Activated T-cell treated with anti-CD3 and anti-CD28 coated beads for 1 hour (primary cell): ENCODE measurements around the gene HSPG2.
"Not testable (repeated sequence)": the region's sequence is repeated elsewhere in the genome, so short reads cannot be mapped to it uniquely, and the experiment has no call there.

ENCODE experiments used
- DNase-seq: peaks from one replicate; pipeline ENCODE4 v3.0.0-alpha.2; 2020; ENCODE audit warnings: low read depth

HSPG2 gene

DNA sequence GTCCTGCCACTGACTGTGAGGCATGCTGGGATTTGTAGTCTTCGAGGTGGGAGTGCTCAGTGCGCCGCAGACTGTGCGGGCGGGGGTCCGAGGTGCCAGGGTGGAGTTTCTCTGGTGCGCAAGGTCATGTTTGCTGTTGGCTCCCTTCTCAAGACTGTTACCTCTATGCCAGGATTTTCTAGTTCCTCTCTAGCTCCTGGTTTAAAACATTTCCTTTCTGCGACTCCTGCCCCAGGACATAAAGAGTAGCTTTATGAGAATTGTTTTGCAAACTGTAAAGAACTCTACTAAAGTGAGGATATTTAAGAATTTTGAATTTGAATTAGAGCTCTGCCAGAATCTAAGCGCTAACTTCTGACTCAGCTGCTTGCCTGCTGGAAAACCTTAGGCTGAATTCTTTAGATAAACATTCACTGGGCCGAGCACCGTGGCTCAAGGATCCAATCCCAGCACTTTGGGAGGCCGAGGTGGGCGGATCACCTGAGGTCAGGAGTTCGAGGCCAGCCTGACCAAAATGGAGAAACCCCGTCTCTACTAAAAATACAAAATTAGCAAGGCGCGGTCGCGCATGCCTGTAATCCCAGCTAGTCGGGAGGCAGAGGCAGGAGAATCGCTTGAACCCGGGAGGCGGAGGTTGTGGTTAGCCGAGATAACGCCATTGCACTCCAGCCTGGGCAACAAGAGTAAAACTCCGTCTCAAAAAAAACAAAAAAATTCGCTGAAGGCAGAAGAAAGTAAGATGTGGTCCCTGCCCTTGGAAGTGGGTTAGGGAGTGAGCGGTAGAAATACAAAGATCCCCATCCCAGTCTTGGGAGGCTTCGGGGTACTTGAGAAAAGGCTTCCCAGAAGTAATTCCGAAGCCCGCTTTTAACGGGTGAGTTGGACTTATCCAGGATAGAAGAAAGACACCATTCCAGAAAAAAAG, 153.2 kb downstream of the HSPG2 start:
- no peak for DNase-seq

DNA sequence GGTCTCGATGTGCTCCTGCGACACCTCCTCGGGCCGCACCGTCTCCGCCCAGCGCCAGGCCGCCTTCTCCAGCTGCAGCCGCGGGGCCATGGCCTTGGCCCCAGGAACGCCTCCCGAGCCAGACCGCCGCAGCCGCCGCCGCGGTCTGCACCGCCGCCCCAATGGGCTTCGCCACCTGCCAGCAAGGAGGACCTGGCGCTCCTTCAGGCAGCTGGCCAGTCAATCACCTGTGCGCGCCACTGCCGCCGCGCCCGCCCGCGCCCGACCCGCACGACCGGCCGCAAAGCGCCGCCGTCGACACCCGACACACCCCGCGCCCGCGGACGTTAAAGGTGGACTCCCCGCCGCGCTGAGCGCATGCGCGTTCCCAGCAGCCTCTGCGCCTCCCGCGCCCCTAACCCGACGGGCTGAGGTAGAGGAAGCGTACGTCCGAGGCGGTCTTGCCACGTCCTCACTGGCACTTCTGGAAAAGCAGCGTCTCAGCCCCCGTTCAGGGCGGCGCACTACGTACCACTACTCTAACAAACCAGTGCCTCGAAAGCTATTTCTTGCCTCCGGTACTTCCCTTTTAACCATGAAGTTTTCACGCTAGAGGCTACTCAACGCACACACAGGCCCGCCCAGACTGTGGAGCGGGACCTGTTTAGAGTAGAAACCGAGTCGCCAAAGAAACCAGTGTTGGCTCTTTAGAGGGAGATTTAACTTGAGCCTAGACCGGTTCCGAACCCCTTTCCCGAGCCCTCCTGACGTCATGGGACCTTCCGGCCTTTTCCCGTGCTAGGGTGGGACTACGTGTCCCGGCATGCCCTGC, 154.0 kb downstream of the HSPG2 start, which contains the start of gene USP48:
TSS of gene USP48 (minus strand) at position 282 of the 811 bp plus-strand sequence. CDS start at position 90, 192 bp downstream.
- DNase-seq, result peak; percentile 94

DNA sequence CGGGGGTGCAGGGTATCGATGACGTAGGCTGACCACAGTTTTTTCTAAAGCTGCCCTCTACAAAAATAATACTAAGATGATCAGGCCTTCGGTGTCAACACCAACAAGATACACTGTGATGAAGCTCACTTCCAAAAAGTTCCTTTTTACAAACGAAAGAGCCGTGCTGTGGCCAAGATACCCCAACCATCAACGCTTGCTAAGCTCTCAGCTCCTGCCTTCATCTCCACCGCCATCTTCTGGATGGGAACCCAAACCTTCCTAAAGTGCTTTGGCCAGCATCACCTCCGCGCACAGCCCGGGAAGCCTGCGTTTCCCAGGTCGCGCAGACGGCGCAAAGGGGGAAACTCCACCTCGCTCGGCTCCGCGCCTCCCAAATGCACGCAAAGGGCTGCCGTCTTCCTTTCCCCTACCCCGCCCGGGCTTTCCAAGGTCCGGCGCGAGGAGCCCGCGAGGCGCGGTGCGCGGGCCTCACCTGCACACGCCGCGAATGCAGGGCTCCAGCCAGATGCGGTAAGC, 154.7 kb downstream of the HSPG2 start:
- DNase-seq, result peak; percentile 9

DNA sequence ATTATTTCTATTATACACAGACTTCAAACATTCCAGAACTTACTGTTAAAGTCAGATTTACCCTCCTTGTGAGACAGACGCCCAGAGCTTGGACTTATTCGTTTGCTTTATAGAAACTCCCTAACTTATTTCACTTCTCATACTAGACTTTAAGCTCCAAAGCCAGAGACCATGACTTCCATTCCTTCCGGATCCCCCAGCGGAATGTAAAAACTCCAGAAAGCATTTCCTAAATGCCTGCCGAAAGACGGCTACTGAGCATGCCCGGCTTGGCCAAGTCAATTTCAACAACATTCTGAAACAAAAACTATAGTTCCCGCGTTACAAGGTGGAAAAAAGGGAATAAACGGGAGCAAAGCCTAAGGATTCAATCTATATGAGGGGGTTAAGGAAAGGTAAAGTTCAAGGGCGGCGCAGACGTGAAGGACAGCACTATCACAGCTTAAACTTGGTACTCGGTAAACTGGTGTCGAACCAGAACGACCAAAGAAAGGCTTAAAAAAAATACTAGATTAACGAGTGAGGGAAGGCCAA, 155.2 kb downstream of the HSPG2 start:
- DNase-seq, result no peak

- no peak for DNase-seq
Observed at GRCh38 chr1:21779613-21780521, 157.2 kb downstream of the HSPG2 start.

DNA sequence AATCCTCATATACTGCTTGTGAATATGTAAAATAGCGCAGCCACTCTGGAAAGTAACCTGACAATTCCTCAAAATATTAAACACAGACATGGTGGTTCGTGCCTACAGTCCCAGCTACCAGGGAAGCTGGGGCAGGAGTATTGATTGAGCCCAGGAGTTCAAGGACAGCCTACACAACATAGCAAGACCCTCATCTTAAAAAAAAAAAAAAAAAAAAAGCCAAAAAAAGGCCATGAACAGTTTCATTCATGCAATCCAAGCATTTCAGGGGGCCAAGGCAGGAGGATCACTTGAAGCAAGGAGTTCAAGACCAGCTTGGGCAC, 158.7 kb downstream of the HSPG2 start:
- DNase-seq, result no peak

- DNase-seq, result not testable (repeated sequence)
Observed at GRCh38 chr1:21776925-21777324, 160.2 kb downstream of the HSPG2 start.

DNA sequence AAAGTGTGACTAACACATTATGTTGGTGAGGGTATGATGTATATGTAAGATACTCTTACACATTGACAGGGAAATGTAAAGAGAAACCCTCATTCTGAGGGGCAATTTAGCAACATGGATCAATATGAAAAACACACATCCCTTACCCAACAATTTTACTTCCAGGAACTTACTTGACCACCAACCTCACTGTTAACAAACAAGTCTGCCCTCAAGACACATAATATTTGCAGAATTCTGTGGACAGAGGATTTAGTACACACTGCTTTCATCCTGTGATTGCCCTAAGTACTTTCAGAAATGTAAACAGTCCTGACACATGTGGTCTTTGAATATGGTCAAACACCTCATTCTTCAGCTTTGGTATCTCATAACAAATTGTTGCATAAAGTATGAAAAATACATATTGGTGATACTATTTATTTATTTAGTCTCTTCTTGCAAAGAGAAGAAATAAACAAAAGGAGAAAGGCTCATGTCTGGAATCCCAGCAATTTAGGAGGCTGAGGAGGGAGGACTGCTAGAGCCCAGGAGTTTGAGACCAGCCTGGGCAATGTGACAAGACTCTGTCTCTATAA, 161.0 kb downstream of the HSPG2 start:
- no peak for DNase-seq

DNA sequence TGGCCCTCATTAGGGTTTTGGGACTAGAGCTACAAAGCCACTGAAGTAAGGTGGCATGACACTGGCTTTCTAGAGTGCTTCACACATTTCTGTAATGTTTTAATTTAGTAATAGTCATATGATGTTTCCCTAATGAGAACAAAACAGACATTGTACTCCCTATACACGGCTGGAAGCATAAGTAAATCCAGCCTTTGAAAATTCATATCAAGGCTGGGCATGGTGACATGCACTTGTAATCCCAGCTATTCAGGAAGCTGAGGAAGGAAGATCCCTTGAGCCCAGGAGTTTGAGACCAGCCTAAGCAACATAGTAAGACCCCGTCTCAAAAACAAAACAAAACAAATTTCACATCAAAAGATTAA, 161.6 kb downstream of the HSPG2 start:
- DNase-seq, result no peak

DNA sequence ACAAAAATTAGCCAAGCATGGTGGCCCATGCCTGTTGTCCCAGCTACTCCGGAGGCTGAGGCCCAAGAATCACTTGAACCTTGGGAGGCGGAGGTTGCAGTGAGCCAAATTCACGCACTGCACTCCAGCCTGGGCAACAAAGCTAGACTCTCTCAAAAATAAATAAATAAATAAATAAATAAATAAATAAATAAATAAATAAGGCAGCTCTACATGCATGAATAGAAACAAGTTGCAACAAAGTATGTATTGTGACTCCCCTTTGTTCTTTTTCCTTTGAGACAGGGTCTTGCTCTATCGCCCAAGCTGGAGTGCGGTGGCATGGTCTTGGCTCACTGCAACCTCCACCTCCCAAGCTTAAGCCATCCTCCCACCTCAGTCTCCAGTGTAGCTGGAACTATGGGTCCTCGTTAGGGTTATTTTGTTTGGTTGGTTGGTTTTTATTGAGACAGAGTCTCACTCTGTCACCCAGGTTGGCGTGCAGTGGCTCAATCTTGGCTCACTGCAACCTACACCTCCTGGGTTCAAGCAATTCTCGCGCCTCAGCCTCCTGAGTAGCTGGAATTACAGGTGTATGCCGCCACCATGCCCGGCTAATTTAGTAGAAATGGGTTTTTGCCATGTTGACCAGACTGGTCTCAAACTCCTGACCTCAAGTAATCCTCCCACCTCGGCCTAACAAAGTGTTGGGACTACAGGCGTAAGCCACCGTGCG, 162.1 kb downstream of the HSPG2 start:
- no peak for DNase-seq

GRCh38 chr1:21773585-21773984, 163.5 kb downstream of the HSPG2 start:
- DNase-seq, result no peak
